ENCODE results near the gene SLC19A2. TPM values are rescaled to one million over a fixed set of nuclear protein-coding genes. Genes with fewer than 3 reads are reported as not detected.

Gene SLC19A2
- total RNA-seq: 6.1 and 6.2 TPM in 2 replicates

DNA sequence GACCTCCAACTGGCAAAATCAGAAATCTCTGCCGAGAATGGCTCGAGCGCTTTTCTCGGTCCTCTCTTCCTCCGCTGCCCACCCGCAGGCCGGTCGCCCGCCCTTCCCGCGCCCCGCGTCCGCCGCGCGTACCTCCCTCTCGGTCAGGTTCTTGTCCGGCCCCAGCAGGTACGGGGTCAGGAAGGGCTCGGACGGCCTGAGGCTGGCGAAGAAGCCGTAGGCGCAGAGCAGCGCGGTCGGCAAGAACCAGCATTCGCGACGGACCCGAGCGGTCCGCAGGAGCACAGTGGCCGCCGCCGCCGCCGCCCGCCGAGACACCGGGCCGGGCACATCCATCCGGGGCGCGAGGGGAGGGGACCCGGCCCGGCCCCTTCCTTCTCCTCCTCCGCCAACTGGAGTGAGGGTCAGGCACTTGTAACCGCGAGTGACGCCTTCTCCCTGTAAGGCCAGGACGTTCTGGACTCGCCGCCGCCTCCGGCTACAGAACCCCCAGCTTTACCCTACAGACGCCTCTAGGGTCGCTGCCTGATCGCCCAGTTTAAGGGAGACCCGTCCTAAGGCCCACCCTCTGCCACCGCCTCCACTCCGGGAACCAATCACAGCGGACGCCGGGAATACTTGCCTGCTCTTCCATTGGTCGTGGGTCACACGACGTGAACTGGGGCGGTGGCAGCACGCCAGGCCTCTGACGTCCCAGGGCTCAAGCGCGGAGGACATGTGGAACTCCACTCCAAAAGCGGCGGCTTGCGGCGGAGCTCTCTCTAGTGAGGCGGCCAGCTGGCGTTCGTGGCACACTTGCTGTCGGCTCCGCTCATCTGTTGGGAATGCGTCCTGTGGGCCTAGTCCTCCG is at the start of gene SLC19A2:
TSS of gene SLC19A2 (minus strand) at position 514 of the 850 bp plus-strand sequence. CDS start at position 336, 178 bp downstream.

GRCh38 chr1:169427081-169427641 is 58.6 kb downstream of the SLC19A2 start, which contains the start of gene CCDC181:
Gene CCDC181 (minus strand): TSS chr1:169427474. CDS start chr1:169424927, 2,547 bp downstream.

Other genes starting within 250 kb of the SLC19A2 start
- 22.9 and 32.2 TPM in 2 replicates for gene NME7, start 118.1 kb downstream of the SLC19A2 start, total RNA-seq
- 20.1 and 25.3 TPM in 2 replicates for gene BLZF1, start 117.7 kb downstream of the SLC19A2 start, total RNA-seq
- not detected in 2 replicates for gene CCDC181, start 58.5 kb downstream of the SLC19A2 start, total RNA-seq
- not detected in 2 replicates for gene F5, start 100.5 kb upstream of the SLC19A2 start, total RNA-seq
- gene SELP, start 144.2 kb upstream of the SLC19A2 start, total RNA-seq: 0.49 and 0.67 TPM in 2 replicates
- 0.05 and 4.3 TPM in 2 replicates for gene SELL, start 225.7 kb upstream of the SLC19A2 start, total RNA-seq
- 2.6 and 3.0 TPM in 2 replicates for gene SELE, start 248.1 kb upstream of the SLC19A2 start, total RNA-seq

All from mammary microvascular endothelial cell (primary cell).